Measurements from ENCODE around the gene ZNF189.
"Not testable (repeated sequence)": the region's sequence is repeated elsewhere in the genome, so short reads cannot be mapped to it uniquely, and the experiment has no call there.

The ZNF189 gene

DNA sequence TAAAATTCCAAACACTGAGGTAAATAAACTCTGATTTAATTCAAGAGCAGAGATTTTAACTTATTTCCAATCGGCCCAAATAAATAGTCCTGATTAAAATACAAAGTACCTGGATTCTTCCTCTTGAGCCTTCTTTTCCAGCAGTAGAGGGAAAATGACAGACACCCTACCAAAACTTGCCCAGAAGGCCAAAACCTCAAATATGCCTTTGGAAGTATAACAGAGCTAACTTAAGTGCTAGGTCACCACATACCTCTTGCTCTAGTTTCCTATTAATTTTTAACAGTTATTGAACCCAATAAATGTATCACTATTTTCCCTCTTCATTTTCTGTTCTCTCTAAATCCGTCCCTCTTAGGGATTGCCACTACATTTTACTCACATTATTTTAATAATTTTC lies 15.3 kb upstream of the ZNF189 start:
- H3K27ac ChIP-seq (ENCODE audit: low read length): no peak overlapping the region
- H3K4me1 ChIP-seq (ENCODE audit: control insufficient read depth, low read depth, low read length): peaks cover 9% of the 10 kb centered on the region
- no peak overlapping the region for H3K9ac ChIP-seq (ENCODE audit: low read length)
- H3K4me3 ChIP-seq (ENCODE audit: low read length): no peak overlapping the region
- H3K9me3 ChIP-seq (ENCODE audit: control insufficient read depth, low read depth, low read length): peaks cover 3% of the 10 kb centered on the region
- H3K27me3 ChIP-seq (ENCODE audit: control insufficient read depth, insufficient read depth, low read length): no peaks in the 10 kb centered on the region
- peaks cover 5% of the 10 kb centered on the region for H3K36me3 ChIP-seq (ENCODE audit: control insufficient read depth, low read depth, low read length)

DNA sequence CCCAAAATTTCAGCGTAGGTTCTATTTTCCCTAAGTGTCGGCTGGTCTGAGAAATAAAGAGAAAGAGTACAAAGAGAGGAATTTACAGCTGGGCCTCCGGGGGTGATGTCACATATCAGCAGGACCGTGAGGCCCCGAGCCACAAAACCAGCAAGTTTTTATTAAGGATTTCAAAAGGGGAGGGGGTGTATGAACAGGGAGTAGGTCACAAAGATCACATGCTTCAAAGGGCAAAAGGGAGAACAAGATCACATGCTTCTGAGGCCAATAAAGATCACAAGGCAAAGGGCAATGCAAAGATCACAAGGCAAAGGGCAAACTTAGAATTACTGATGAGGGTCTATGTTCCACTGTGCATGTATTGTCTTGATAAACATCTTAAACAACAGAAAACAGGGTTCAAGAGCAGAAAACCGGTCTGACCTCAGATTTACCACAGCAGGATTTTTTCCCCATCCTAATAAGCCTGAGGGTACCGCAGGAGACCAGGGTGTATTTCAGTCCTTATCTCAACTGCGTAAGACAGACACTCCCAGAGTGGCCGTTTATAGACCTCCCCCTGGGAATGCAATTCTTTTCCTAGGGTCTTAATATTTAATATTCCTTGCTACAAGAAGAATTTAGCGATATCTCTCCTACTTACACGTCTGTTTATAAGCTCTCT lies 13.6 kb upstream of the ZNF189 start, which contains the start of gene BAAT:
Gene BAAT (minus strand): TSS at position 134 of the 664 bp plus-strand sequence. CDS start 13,602 bp downstream, outside the sequence.
- H3K9ac ChIP-seq (ENCODE audit: low read length); H3K27me3 ChIP-seq (ENCODE audit: control insufficient read depth, insufficient read depth, low read length); H3K4me3 ChIP-seq (ENCODE audit: low read length); H3K4me1 ChIP-seq (ENCODE audit: control insufficient read depth, low read depth, low read length); H3K9me3 ChIP-seq (ENCODE audit: control insufficient read depth, low read depth, low read length); H3K27ac ChIP-seq (ENCODE audit: low read length): not testable (repeated sequence)
- peaks cover 19% of the 10 kb centered on the region for H3K36me3 ChIP-seq (ENCODE audit: control insufficient read depth, low read depth, low read length)

DNA sequence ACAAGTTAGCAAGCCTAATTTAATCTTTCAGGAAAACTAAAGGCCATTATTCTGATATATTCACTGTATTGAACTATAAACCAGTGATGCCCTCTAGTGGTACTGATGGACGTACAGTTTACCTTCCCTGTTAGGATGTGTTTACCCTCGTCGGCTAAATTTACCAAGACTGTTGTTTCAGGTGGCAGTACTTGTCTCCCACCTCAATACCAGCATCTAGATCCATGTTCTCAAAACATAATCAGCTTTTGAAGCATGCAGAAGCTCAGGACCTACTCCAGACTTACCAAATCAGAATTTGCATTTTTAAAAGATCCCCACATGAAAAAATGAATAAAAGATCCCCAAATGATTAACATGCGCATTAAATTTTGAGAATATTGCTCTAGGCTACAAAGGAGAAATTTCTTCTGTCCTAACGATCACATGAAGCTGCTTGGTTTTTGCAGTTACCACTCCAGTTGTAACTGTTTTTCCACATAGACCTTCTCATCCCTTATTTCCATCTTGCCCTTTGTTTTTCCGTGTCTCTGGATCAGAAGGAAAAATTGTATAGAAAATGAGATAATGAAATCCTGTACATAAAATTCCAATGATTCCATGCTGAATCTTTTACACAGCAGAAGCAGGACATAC lies 10.7 kb upstream of the ZNF189 start:
- Histone ChIP-seq H3K9me3 (ENCODE audit: control insufficient read depth, low read depth, low read length) (peaks cover 3% of the 10 kb centered on the region), H3K27me3 (ENCODE audit: control insufficient read depth, insufficient read depth, low read length) (no peaks in the 10 kb centered on the region), H3K4me1 (ENCODE audit: control insufficient read depth, low read depth, low read length) (peaks cover 9% of the 10 kb centered on the region), H3K27ac (ENCODE audit: low read length) (no peak overlapping the region), H3K4me3 (ENCODE audit: low read length) (no peak overlapping the region), H3K36me3 (ENCODE audit: control insufficient read depth, low read depth, low read length) (peaks cover 29% of the 10 kb centered on the region), H3K9ac (ENCODE audit: low read length) (no peak overlapping the region)

DNA sequence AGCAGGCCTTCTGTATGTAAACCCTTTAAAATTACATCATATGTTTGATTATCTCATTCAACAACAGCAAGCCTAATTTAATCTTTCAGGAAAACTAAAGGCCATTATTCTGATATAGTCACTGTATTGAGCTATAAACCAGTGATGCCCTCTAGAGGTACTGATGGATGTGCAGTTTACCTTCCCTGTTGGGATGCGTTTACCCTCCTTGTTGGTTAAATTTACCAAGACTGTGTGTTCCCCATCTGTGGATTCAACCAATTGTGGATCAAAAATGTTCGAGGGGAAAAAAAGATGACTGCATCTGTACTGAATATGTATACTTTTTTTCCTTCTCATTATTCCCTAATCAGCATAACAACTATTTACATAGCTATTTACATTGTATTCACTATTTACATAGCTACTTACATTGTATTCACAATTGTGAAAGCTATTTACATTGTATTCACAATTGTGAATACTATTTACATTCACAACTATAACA lies 10.1 kb upstream of the ZNF189 start:
- Histone ChIP-seq H3K27me3 (ENCODE audit: control insufficient read depth, insufficient read depth, low read length) (no peaks in the 10 kb centered on the region), H3K9ac (ENCODE audit: low read length) (no peak overlapping the region), H3K36me3 (ENCODE audit: control insufficient read depth, low read depth, low read length) (peaks cover 29% of the 10 kb centered on the region), H3K4me1 (ENCODE audit: control insufficient read depth, low read depth, low read length) (peaks cover 9% of the 10 kb centered on the region), H3K9me3 (ENCODE audit: control insufficient read depth, low read depth, low read length) (peaks cover 3% of the 10 kb centered on the region), H3K27ac (ENCODE audit: low read length) (no peak overlapping the region), H3K4me3 (ENCODE audit: low read length) (no peak overlapping the region)

DNA sequence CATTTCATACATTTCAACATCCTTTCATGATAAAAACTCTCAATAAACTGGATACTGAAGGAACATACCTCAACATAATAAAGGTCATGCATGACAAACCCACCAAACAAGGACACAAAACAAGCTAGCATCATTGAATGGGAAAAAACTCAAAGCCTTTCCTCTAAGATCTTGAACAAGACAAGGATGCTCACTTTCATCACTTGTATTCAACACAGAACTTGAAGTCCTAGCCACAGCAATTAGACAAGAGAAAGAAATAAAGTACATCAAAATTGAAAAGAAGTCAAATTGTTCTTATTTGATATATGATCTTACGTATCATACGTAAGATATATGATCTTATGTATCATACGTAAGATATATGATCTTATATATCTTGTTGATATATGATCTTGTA lies 5.5 kb upstream of the ZNF189 start:
- Histone ChIP-seq H3K36me3 (ENCODE audit: control insufficient read depth, low read depth, low read length) (peaks cover 28% of the 10 kb centered on the region), H3K9me3 (ENCODE audit: control insufficient read depth, low read depth, low read length) (peaks cover 5% of the 10 kb centered on the region), H3K27me3 (ENCODE audit: control insufficient read depth, insufficient read depth, low read length) (no peaks in the 10 kb centered on the region), H3K4me3 (ENCODE audit: low read length) (no peak overlapping the region), H3K4me1 (ENCODE audit: control insufficient read depth, low read depth, low read length) (peaks cover 5% of the 10 kb centered on the region), H3K27ac (ENCODE audit: low read length) (no peak overlapping the region), H3K9ac (ENCODE audit: low read length) (no peak overlapping the region)

DNA sequence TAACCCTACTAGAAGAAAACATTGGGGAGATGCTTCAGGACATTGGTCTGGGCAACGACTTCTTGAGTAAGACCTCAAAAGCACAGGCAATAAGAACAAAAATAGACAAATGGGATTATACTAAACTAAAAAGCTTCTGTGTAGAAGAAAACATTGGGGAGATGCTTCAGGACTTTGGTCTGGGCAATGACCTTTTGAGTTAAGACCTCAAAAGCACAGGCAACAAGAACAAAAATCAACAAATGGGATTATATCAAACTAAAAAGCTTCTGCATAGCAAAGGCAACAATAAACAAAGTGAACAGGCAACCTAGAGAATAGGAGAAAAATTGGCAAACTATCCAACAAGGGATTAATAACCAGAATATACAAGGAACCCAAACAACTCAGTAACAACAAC lies 4.0 kb upstream of the ZNF189 start:
- Histone ChIP-seq H3K27me3 (ENCODE audit: control insufficient read depth, insufficient read depth, low read length) (no peaks in the 10 kb centered on the region), H3K4me3 (ENCODE audit: low read length) (no peak overlapping the region), H3K4me1 (ENCODE audit: control insufficient read depth, low read depth, low read length) (peaks cover 9% of the 10 kb centered on the region), H3K36me3 (ENCODE audit: control insufficient read depth, low read depth, low read length) (peaks cover 15% of the 10 kb centered on the region), H3K9me3 (ENCODE audit: control insufficient read depth, low read depth, low read length) (peaks cover 5% of the 10 kb centered on the region), H3K9ac (ENCODE audit: low read length) (no peak overlapping the region), H3K27ac (ENCODE audit: low read length) (no peak overlapping the region)

DNA sequence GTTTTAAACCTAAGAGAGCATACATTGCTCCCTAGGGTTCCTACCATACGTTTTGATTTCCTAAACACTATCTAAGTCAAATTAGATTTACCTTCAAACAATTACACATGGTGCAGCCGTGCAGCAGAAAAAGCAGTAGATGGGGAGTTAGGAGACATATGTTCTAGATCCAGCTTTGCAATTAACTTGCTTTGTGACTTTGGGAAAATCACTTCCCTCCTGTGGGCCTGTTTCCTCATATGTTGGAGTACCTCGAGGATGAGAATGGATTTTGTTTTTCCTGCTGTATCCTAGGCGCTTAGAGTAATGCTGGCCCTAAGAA lies 944 bp upstream of the ZNF189 start:
- Histone ChIP-seq H3K9ac (ENCODE audit: low read length) (peak overlapping the region; percentile 86), H3K4me3 (ENCODE audit: low read length) (peak overlapping the region; percentile 85), H3K4me1 (ENCODE audit: control insufficient read depth, low read depth, low read length) (peaks cover 12% of the 10 kb centered on the region), H3K27me3 (ENCODE audit: control insufficient read depth, insufficient read depth, low read length) (no peaks in the 10 kb centered on the region), H3K36me3 (ENCODE audit: control insufficient read depth, low read depth, low read length) (peaks cover 20% of the 10 kb centered on the region), H3K27ac (ENCODE audit: low read length) (peak overlapping the region; percentile 86), H3K9me3 (ENCODE audit: control insufficient read depth, low read depth, low read length) (peaks cover 5% of the 10 kb centered on the region)

DNA sequence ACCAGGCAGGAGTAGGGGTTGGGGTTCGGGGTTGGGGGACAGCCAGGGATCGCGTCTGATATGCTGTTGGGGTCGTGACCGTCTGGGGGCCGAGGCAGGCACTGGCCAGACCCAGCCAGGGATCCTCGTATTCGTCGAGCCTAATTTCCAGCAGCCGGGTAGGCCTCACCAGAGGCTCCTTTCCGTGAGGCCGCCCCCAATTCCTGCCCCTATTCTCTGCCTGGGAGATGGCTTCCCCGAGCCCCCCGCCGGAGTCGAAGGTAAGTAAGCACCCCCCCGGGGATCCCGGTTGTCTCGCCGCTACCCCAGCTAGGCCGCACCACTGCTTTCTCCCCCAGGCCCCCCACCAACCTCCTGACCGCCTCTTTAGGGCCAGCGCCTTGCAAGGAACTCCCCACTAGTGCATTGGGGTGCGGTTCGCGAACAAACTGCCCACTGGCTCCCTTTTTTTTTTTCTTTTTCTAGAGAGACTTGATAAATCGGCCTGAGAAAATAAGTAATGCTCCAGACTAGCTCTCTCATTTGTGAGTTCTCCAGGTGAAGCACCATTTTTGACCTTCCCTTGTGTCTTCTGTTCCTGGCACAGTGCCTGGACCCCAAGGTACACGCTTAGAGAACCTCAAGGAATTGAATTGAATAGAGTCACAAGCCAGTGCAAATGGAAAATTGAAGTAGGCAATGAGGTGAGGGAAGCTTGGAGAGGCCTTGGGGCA lies 435 bp downstream of the ZNF189 start:
- Histone ChIP-seq H3K9ac (ENCODE audit: low read length) (peak overlapping the region; percentile 64), H3K9me3 (ENCODE audit: control insufficient read depth, low read depth, low read length) (peaks cover 3% of the 10 kb centered on the region), H3K27ac (ENCODE audit: low read length) (no peak overlapping the region), H3K36me3 (ENCODE audit: control insufficient read depth, low read depth, low read length) (peaks cover 32% of the 10 kb centered on the region), H3K4me3 (ENCODE audit: low read length) (peak overlapping the region; percentile 85), H3K27me3 (ENCODE audit: control insufficient read depth, insufficient read depth, low read length) (no peaks in the 10 kb centered on the region), H3K4me1 (ENCODE audit: control insufficient read depth, low read depth, low read length) (peaks cover 12% of the 10 kb centered on the region)

DNA sequence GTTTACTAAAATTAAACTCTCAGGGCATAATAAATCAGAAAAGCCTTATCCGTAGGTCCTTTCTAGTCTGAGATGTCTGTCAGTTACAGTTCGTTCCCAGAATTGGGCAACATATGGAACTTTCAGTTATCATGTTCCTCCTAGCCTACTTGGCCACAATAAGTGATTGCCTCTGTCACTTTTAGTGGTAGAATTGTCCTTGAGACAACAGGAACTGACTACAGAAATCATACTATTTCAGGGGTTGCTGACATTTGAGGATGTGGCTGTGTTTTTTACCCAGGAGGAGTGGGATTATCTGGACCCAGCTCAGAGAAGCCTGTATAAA lies 956 bp downstream of the ZNF189 start:
- peaks cover 33% of the 10 kb centered on the region for H3K36me3 ChIP-seq (ENCODE audit: control insufficient read depth, low read depth, low read length)
- H3K27ac ChIP-seq (ENCODE audit: low read length): no peak overlapping the region
- peak overlapping the region; percentile 85 for H3K4me3 ChIP-seq (ENCODE audit: low read length)
- H3K9me3 ChIP-seq (ENCODE audit: control insufficient read depth, low read depth, low read length): peaks cover 3% of the 10 kb centered on the region
- peak overlapping the region; percentile 64 for H3K9ac ChIP-seq (ENCODE audit: low read length)
- H3K27me3 ChIP-seq (ENCODE audit: control insufficient read depth, insufficient read depth, low read length): no peaks in the 10 kb centered on the region
- H3K4me1 ChIP-seq (ENCODE audit: control insufficient read depth, low read depth, low read length): peaks cover 12% of the 10 kb centered on the region

DNA sequence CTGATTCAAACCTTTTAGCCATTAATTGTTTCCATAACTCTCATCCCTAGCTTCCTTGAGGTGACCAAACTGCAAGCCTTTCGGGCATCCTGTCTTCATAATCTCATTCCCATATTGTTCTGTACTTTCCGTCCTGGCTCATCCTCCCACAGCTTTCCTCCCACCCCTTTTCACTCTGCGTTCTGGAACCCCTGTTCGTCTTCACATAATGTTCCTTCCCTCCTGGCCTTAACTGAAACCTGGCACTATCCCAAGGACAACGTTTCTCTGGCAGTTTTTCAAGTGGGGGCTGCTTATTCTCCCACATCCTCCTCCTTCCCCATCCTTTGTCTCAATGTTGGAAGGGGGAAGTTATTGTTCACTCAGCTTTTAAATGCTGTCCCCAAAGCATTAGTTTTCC lies 1.5 kb downstream of the ZNF189 start:
- Histone ChIP-seq H3K27ac (ENCODE audit: low read length) (no peak overlapping the region), H3K9ac (ENCODE audit: low read length) (no peak overlapping the region), H3K36me3 (ENCODE audit: control insufficient read depth, low read depth, low read length) (peaks cover 39% of the 10 kb centered on the region), H3K4me3 (ENCODE audit: low read length) (peak overlapping the region; percentile 85), H3K4me1 (ENCODE audit: control insufficient read depth, low read depth, low read length) (peaks cover 12% of the 10 kb centered on the region), H3K9me3 (ENCODE audit: control insufficient read depth, low read depth, low read length) (peaks cover 7% of the 10 kb centered on the region), H3K27me3 (ENCODE audit: control insufficient read depth, insufficient read depth, low read length) (no peaks in the 10 kb centered on the region)

DNA sequence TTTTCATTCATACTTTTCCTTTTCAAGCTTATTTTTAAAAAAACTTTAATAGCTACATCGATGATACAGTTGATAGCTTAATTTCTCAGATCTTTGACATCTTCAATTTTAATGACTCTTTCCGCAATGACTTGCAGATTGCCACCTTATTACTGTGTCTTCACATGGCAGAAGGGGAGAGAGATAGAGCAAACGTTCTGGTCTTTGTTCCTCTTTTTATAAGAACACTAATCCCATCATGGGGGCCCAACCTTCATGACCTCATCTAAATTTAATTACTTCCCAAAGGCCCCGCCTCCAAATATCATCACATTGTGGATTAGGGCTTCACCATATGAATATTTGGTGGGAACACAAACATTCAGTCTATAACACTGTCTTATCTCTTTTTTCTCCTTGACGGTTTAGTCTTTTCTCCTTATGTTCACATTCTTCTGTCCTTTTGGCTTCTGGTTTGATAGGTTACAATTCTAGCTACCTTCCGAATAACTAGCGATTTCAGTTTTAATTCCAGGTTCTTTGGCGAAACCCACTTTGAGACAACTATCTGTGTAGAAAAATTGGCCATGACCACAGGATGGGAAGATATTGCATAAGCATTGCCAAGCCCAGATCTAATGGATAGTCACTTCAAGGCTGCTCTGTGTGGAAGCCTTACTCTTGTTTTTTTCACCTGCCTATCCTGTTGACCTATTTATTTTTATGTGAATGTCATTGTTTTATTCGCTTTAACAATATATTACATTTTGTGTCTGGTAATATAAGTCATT lies 5.0 kb downstream of the ZNF189 start:
- H3K9me3 ChIP-seq (ENCODE audit: control insufficient read depth, low read depth, low read length): peaks cover 29% of the 10 kb centered on the region
- H3K27ac ChIP-seq (ENCODE audit: low read length): no peak overlapping the region
- H3K4me1 ChIP-seq (ENCODE audit: control insufficient read depth, low read depth, low read length): peaks cover 7% of the 10 kb centered on the region
- H3K36me3 ChIP-seq (ENCODE audit: control insufficient read depth, low read depth, low read length): peaks cover 60% of the 10 kb centered on the region
- H3K9ac ChIP-seq (ENCODE audit: low read length): no peak overlapping the region
- no peak overlapping the region for H3K4me3 ChIP-seq (ENCODE audit: low read length)
- no peaks in the 10 kb centered on the region for H3K27me3 ChIP-seq (ENCODE audit: control insufficient read depth, insufficient read depth, low read length)

Measured in iPS-18a (cell line).